ENCODE results near the gene NHERF1.
A peak's percentile ranks its signal among the peaks of the same experiment; 100 is the strongest.

Gene NHERF1

GRCh38 chr17:74749279-74750038 lies 1.0 kb downstream of the NHERF1 start:
- no peak for TF ChIP-seq CTCF (conservative IDR thresholded peaks at IDR 0.05; ENCODE audit: low read length)
- DNase-seq (ENCODE audit: low read depth): no peak
- peak overlapping the region; percentile 79 for H3K4me3 ChIP-seq (ENCODE audit: low read length)

- TF ChIP-seq CTCF (conservative IDR thresholded peaks at IDR 0.05; ENCODE audit: low read length): no peak
- peak overlapping the region; percentile 79 for H3K4me3 ChIP-seq (ENCODE audit: low read length)
- DNase-seq (ENCODE audit: low read depth): no peak
These were observed 1.6 kb downstream of the NHERF1 start for GRCh38 chr17:74750039-74750326.

- no peak for DNase-seq (ENCODE audit: low read depth)
- TF ChIP-seq CTCF (conservative IDR thresholded peaks at IDR 0.05; ENCODE audit: low read length): no peak
- H3K4me3 ChIP-seq (ENCODE audit: low read length): peak overlapping the region; percentile 79
These were observed 2.1 kb downstream of the NHERF1 start for GRCh38 chr17:74750327-74751069.

GRCh38 chr17:74752415-74752814 lies 4.0 kb downstream of the NHERF1 start:
- DNase-seq (ENCODE audit: low read depth): no peak
- H3K4me3 ChIP-seq (ENCODE audit: low read length): no peak overlapping the region
- no peak for TF ChIP-seq CTCF (conservative IDR thresholded peaks at IDR 0.05; ENCODE audit: low read length)

- no peak for TF ChIP-seq CTCF (conservative IDR thresholded peaks at IDR 0.05; ENCODE audit: low read length)
These were observed 4.5 kb downstream of the NHERF1 start for GRCh38 chr17:74752822-74753401.

GRCh38 chr17:74754832-74755231 lies 6.4 kb downstream of the NHERF1 start:
- no peak for TF ChIP-seq CTCF (conservative IDR thresholded peaks at IDR 0.05; ENCODE audit: low read length)
- DNase-seq (ENCODE audit: low read depth): no peak
- no peak overlapping the region for H3K4me3 ChIP-seq (ENCODE audit: low read length)

More at GRCh38 chr17:74752822-74753401, 4.5 kb downstream of the NHERF1 start:
- no peak overlapping the region for H3K4me3 ChIP-seq (ENCODE audit: low read length)
- DNase-seq (ENCODE audit: low read depth): no peak

Measured in AG10803 (cell line).